Ramos (cell line): ENCODE measurements around the gene SLC9A7.

ENCODE experiments used
- in situ Hi-C: fragments of 300-500 bp; cut with MboI; formaldehyde crosslinking; loops from one replicate; pipeline ENCODE4 v1.14.3; 2022; ENCODE audit warnings: low sequenced_read_pairs; ENCODE audit not compliant: unreplicated experiment

The SLC9A7 gene

DNA sequence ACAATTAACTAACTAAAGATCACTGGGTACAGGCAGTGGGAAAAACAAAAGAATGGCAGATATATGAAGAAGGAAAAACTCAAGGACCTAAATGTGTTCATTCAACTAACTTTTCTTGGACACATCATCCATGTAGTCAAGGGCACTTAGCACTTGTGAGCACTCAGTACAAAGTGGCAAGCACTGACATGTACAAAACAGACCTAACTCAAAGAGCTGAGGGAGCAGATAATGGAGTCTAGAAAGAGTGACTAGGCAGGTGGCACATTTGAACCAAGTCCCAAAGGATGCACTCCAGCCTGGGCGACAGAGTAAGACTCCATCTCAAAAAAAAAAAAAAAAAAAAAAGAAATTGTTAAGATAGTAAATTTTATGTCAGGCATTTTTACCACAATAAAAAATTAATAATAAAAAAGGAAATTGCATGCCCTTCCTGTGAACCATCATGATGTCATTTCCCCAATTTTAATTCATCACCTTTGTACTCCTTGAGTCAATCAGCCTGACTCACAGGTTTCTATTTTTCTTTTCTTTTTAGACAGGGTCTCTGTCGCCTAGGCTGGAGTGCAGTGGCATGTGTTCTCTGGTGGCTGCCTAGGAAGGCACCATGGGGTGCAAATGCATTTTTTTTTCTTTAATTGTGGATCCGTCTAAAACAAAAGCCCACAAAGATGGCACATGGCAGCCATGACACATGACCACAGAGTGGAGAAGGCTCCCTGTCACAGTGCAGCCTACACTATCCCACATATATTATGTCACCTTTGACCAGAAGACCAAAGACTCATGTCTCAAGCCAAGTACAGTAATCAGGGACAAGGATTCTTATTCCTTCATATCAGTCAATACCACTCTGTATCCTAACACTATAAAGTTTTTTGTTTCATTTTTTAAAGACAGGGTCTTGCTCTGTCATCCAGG, 93.4 kb downstream of the SLC9A7 start:
- in situ Hi-C loops, result no loop called here

DNA sequence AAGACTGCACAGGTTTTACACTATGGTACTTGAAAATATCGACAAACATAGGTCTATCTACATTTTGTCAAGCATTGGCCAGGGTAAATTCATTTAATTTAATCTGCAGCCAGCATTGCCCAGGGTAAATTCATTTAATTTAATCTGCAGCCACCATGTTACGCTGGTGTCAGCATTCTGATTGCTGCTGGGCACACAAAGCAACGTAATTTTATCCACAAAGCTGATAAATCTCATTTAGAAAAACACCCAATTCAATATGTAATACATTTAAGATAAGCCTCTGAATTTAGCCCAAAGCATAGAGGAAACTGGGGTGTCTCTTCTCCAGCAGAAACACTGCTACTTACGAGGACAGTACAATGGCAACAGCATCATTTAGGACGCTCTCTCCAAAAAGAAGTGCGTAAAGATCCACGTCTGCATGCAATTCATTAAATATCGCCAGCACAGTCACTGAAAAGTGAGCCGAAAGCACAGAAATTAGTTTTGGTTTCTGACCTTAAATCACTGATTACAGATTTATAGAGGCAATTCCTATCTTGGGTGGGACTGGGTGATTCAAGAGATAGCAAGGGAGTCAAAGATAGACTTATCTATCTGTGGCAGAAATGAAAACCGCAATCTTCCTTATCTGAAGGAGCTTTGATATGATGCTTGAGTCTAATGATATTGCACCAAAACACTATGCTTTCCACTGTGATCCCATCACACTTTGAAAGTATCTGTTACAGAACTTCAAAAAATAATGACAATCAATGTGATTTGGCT, 96.5 kb downstream of the SLC9A7 start:
- in situ Hi-C loops, result no loop called here

DNA sequence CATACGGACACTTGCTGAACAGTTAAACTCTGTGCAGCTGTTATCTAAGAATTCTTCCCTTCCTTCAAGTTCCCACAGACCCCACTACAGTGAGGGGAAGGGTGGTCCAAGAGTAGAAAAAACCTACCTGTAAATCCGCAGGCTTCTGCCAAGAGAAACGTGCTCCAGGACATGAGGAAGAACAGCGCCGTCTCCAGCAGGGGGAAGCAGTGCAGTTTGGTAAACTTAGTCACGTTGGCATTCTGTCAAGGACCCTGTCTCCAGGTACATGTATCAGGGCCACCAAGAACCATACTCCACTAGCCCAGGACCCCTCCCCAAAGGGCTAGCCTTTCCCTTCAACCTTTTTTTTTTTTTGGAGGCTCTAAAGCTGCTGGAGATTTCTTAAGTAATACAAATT, 105.4 kb downstream of the SLC9A7 start:
- in situ Hi-C loops, result no loop called here

DNA sequence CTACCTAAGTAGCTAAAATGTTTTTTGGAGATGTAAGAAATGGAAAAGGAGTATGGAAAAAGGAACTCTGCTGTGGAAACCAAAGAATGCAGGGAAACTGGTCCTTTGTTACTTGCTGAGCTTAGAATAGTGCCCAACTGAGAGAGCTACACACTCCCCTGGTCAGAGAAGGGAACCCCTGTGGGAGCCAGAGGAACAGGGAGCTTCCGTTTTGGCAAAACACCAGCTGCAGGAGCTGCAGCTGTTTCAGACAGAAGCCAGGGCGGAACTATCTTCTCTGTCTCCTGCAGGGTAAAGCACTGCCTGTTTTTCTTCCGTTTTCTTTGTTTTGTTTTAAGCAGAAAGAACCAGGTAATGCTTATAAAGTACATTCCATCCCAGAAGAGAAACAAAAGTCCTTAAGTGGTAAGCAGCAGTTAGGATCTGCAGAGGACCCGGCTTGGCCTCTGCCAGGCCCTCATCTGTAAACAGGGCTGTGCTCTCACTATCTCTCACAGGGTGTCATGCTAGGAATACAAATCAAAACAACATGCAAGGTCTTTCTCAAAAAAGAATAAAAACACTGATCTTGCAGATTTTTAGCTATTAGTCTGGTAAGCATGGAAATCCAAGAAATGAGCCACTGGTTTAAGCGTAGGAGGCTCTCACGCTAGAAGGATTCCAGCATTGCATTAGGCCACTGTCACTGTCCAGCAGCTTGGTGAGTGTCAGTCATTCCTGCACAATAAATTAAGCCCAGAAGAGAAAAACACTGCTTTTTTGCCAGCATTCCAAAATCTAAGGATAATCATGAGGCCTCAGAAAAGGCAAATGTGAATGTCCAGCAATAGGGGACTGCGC, 109.3 kb downstream of the SLC9A7 start:
- in situ Hi-C loops, result no loop called here

- in situ Hi-C loops, result no loop called here
Observed at GRCh38 chrX:46648660-46649059, 110.3 kb downstream of the SLC9A7 start.

DNA sequence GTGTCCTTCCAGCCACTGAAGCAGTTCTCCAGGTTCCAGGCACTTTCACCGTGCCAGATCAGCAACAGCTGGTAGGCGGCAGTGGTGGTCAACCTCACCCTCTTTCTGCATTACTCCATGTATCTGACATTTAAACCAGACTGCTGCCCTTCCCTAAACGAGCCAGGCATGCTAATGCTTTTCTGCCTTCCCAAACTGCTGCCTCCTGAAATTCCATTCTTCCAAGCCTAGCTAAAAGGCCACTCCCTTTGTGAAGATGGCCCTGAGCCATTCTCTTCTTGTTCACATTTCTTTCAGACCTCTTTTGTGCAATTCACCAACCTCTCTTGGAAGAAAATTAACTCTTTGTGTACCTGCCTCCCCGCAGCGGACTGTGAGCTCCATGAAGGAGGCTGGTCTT, 111.7 kb downstream of the SLC9A7 start:
- in situ Hi-C loops, result no loop called here

DNA sequence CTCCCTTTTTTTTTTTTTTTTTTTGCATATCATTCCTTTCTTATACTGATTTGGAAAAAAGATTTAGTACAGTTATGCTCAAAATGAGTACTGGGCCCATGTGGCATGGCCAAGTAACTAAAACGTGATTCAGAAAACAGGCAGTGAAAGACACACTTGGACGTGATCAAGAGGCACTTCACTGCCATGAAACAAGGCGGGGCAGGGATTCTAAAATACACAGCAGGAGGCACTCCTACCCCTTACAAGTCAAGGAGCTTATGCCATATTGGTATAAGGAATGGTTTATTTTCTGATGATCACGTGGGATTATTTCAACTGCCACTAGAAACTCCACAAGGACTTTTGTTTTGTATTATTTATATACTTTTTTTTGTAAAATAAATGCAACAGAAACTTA, 113.3 kb downstream of the SLC9A7 start:
- in situ Hi-C loops, result no loop called here

GRCh38 chrX:46643636-46644035, 115.3 kb downstream of the SLC9A7 start:
- in situ Hi-C loops, result no loop called here

- in situ Hi-C loops, result no loop called here
Observed at GRCh38 chrX:46642145-46642544, 116.8 kb downstream of the SLC9A7 start.

DNA sequence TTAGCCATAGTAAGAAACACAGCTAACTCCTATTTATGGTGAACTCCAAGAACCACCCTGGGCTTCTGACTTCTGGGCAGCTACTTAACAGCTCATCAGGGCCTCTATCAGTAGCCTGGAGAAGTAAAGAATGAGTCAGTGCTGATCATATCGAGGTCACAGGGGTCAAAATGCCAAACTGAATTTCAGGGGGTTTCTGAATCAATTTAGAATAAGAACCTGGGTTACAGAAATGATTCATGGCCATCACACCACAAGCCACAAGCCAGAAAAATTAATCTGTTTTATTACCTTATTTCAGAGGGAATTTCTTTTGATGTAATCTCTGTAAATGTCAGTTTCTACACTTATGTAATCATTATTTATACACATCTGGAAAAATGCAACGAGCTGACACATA, 121.0 kb downstream of the SLC9A7 start:
- in situ Hi-C loops, result no loop called here

GRCh38 chrX:46636223-46636622, 122.7 kb downstream of the SLC9A7 start:
- in situ Hi-C loops, result no loop called here

DNA sequence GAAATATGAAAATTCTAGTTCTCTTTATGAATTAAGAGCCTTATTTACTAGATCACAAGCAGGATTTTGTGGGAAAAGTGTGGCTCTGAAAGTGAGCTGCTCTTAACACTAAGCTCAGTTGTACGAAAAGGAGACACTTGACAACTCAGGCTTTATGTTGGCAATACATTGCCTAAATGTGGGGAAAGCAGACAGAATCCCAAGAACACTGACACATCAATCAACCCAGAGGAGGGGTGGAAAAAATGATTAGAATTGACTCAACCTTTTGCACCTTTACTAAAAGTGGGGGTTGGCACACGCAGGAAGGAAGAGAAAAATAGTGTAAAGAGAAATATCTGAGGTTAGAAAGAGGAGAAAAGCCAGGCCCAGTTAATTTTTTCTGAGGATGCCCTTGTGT, 123.7 kb downstream of the SLC9A7 start:
- in situ Hi-C loops, result no loop called here

DNA sequence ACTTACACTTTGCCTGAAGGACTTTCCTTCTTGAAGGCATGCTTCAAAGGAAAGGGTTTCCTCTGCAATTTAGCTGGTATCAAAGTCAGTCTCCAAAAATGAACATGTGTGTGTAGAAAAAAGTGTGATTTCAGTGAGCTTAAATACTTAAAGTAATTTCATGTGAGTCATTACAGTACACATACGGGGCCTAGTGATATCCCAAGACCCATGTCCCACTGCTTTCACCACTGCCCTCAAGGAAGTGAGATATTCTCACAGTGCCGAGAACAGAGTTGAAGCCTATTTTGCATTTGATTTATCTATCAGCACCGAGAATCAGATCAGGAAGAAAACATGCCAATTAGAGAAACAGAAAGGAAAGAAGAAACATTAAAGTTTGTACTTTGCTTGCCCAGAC, 124.3 kb downstream of the SLC9A7 start:
- in situ Hi-C loops, result no loop called here

- in situ Hi-C loops, result no loop called here
Observed at GRCh38 chrX:46630141-46630540, 128.8 kb downstream of the SLC9A7 start.

- in situ Hi-C loops, result no loop called here
Observed at GRCh38 chrX:46628460-46629371, 130.2 kb downstream of the SLC9A7 start.

DNA sequence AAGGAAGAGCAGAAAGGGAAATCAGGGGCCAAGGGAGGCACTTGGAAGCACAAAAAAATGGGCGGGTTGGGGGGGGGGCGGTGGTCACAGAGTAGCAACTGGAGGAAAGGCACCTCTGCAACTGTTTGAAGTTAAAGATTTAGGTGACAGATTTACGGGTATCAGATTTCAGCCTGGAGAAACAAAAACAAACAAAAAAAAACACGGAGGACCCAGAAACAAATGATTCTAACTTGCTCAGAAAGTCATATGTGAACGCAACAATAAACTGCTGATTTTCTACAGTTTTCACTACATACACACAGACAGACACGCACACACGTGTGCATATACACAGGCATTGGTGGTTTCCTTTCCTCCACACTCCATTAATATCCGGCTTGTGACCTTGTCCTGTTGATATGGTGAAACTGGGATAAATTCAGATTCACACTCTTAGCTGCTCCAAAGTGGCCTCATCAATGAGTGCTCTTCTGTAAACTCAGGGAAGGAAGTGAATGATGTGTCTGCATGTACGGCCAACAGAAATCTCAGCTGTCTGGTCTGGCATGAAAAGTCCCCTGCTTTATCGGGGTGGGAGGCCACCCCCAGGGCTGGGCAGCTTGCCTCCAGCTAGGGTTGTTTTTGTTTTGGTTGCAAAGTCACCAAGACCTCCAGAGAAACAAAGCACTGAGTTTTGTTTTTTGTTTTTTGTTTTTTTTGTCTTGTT, 131.1 kb downstream of the SLC9A7 start:
- in situ Hi-C loops, result no loop called here

GRCh38 chrX:46627062-46627461, 131.9 kb downstream of the SLC9A7 start:
- in situ Hi-C loops, result no loop called here

- in situ Hi-C loops, result no loop called here
Observed at GRCh38 chrX:46626566-46626965, 132.4 kb downstream of the SLC9A7 start.
